NCI-H146 treated with DMSO at 0.1 percent for 48 hours (cell line): ENCODE measurements around the gene SBF2.
"Not testable (repeated sequence)": the region's sequence is repeated elsewhere in the genome, so short reads cannot be mapped to it uniquely, and the experiment has no call there.

Source experiments
- DNase-seq: peaks from one replicate; lab custom pipeline; 2025; ENCODE audit not compliant: unreplicated experiment; lab: John Stamatoyannopoulos, UW

Gene SBF2

DNA sequence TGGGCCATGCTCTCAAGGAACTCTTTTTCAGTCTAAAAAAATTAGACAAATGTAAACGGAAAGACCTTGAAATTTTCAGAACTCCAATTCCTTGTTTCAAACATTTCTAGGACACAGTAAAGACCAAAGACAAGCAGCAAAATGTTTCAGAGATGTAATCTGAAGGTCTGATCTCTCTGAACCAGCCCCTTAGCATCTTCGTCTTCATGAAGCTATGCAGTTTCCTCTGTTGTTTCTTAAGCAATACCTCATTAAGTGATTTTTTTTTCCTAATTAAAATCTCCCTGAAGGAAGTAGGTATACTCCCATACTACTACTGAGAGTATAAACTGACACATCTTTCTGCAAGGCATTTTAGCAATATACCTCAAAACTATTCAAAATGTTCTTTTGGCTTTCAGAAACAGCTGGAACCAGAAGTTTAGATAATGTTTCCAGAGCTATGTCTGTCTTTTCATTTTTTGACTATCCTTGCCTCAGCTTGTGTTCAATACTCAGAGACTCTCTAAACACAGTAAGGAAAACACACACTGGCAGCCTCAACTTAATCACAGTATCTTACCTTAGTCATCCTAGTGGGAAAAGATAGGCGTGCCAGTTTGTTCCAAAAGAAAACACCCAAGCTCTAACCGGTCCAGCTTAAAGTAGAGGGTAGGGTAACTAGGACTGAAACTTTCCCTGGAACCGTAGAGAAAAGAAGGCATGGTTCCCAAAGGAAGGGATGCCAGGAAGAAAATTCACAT is 25.1 kb downstream of the SBF2 start:
- no peak for DNase-seq

DNA sequence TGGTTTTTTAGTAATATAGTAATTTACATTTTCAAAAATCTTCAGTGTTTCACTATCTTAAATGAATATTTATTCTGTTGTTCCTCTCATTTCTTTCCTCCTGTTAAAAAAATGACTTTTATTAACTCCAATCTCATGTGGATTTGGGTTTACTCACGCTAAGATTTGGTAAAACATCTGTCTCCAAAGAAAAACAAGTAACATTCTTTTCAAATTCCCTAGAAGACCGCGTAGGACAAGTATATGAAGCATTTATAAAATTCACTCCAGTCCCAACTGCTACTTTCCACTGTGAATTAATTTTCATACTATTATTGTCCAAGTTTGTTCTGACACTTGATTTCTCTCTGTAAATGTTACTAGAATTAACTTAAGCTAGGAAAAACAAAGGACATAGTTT is 26.2 kb downstream of the SBF2 start:
- no peak for DNase-seq

DNA sequence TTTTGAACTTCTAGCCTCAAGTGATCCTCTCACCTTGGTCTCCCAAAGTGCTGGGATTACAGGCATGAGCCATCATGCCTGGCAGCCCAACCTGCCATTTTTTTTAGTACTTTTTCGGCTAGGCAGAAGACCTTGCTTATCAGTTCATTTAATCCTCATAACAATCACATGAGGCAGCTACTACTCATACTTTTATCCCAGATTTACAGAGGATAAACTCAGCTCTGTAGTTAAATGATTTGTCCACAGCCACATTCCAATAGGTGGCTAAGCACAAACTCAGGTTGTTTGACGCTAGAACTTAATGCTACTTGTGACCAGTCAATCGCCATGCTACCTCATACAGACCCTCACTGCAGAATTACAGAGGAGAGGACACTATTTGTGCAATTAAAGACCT is 28.1 kb downstream of the SBF2 start:
- DNase-seq, result no peak

DNA sequence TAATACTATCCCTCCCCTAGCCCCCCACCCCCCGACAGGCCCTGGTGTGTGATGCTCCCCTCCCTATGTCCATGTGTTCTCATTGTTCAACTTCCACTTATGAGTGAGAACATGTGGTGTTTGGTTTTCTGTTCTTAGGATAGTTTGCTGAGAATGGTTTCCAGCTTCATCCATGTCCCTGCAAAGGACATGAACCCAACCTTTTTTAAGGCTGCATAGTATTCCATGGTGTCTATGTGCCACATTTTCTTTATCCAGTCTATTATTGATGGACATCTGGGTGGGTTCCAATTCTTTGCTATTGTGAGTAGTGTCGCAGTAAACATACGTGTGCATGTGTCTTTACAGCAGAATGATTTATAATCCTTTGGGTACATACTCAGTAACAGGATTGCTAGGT is 29.3 kb downstream of the SBF2 start:
- not testable (repeated sequence) for DNase-seq

DNA sequence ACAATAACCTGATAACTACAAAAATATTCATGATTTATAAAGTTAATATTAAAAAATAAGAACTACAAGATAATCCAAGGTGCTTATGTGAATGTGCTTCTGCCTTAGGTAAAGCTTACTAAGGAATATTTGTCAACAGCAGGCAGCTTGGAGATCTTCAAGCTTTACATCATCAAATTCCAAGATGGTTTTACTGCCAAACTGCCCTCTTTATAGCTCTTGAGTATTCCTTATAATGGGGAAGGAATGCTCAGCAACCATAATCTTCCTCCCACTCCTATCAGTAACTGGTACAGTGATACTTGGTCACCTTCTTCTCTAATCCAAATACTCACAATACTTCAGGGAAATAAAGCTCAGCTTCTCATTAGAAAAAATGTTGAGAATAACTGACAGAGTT is 30.1 kb downstream of the SBF2 start:
- DNase-seq, result no peak

DNA sequence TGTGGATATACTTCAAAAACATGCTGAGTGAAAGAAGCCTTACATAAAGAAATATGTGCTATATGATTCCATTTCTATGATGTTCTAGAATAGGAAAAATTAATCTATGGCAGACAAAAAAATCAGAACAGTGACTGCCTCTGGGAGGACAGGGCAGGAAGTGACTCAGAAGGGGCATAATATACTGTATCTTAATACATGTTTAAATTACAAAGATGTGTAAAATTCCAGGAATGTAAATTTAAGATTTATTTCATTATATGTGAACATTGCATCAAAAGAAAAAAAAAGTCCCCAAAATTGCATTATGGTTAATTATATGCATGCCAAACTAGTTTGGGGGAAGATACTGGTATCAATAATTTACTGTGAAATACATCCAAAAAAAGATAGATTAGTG is 32.2 kb downstream of the SBF2 start:
- no peak for DNase-seq

DNA sequence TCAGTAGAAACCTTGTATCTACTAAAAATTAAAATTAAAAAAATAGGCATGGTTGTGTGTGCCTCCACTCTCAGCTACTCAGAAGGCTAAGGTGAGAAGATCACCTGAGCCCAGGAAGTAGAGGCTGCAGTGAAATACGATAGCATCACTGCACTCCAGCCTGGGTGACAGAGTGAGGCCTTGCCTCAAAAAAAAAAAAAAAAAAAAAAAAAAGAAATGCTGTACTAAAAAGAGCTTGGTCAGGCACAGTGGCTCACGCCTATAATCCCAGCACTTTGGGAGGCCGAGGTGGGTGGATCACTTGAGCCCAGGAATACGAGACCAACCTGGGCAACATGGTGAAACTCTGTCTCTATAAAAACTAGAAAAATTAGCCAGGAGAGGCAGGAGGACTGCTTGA is 36.5 kb downstream of the SBF2 start:
- no peak for DNase-seq

DNA sequence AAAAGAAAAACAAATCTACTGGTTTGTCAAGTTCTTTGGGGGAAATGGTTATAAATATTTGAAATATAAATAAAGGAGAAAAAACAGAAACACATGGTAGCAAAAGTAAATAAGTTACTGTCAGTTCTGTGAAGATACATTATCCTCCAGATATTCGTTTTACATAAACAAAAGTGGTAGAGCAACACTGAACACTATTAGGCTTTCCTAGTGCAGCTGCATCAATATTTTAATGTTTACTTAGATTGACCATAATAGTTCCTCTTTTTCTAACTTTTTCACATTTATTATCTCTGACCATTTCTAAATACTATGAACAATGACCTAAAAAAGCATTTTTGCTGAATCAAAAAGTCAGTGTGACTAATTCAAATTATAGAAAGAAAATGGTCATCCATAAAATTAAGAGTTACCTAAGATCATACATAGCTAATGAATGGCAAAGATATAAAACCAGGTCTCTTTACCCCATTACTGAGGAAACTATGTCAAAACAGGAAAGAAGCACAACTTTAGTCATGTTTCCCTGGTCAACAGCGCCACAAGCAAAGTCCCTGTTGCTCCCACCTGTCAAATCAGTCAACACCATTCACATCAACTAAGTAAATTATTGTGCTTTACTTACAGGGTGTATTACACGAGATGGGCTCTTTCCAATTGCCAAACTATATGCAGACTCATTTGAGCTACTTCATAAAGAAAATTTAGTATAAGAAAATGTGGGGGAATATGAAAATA is 38.5 kb downstream of the SBF2 start:
- DNase-seq, result peak; percentile 38

DNA sequence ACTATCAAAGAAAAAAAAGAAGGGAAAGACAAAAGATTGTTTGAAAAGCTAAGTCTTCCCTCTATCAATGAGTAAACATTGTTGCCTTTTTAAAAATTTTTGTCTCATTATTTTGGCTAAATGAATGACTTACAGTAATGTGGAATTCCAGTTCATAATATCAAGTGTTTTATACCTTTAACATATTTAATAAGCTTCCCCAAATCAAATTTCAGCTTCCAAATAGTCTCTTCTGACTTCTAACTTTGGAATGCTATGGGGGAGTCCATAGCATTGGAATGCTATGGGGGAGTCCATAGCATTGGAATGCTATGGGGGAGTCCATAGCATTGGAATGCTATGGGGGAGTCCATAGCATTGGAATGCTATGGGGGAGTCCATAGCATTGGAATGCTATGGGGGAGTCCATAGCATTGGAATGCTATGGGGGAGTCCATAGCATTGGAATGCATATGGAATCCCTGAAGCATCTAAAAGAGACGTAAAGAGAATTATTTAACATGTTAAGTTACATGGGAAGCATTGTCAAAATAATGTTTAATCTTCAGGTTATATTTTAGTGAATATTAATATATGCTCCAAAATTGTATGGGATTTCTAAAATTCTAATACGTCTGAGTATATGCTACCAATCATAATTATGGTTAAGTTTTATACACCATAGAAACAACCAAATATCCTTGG is 44.4 kb downstream of the SBF2 start:
- not testable (repeated sequence) for DNase-seq

DNA sequence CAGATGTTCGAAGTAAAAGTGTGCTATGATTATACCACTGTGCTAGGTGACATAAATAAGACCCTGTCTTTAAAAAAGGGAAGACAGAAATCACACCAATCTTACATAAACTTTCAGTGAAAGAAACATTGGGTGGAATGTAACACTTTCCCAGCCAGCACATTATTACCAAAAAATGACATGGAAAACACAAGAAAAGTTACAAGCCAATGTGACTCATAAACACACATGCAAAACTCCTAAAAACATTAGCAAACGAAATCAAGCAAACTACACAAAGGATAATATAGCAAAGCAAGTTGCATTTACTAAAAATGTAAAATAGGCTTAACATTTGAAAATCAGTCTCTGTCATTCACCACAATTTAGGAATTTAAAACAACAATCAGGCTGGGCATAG is 47.0 kb downstream of the SBF2 start:
- DNase-seq, result no peak

DNA sequence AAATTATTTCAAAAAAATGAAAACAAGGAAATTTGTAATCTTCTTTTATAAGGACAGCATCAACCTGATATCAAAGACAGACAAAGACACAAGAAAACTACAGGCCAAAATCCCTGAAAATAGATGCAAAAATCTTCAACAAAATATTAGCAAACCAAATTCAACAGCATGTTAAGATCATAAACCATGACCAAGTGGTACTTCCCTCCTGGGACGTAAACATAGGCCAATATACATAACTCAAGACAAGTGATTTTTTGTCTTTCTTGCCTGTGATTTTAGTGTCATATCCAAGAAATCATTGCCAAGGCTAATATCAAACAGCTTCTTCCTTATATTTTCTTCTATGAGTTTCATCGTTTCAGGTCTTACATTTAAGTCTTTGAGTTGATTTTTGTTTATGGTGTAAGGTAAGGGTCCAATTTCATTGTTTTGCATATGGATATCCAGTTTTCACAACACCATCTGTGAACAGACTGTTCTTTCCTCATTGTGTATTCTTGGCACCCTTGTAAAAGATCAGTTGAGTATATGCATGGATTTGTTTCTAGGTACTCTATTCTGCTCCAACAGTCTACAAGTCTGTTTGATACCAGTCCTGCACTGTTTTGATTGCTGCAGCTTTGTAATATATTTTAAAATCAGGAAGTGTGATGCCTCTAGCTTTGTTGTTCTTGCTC is 50.0 kb downstream of the SBF2 start:
- DNase-seq, result no peak

DNA sequence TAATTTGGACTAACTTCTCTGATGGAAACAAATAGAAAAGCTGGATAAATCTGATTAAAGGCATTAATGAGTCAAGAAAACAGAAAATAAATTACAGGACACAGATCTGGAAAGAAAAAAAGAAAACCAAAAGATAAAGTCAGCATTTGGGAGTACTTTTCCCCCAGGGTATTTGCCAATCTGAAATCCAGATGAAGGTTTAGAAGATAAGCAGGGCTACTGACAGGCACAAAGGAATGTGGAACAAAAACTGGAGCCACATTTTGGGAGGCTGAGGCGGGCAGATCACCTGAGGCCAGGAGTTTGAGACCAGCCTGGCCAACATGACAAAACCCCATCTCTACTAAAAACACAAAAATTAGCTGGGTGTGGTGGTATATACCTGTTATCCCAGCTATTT is 57.2 kb downstream of the SBF2 start:
- DNase-seq, result no peak

DNA sequence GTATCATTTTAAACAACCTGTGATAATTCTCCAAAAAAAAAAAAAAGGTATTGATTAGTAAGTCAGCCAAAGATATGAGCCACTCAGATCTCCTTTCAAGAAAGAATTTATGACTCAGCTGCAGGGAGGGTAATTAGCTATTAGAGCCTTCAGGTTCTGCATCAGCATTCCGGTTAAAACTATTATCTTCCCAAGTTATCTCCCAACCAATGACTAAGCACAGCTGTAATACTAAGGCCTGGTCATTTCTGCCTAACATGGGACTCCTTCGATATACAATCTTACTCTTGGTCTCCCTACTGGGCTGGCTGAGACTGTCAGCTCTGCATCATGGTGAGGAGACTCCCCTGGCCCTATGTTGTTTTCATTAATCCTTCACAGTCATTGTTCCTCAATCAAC is 60.4 kb downstream of the SBF2 start:
- no peak for DNase-seq

DNA sequence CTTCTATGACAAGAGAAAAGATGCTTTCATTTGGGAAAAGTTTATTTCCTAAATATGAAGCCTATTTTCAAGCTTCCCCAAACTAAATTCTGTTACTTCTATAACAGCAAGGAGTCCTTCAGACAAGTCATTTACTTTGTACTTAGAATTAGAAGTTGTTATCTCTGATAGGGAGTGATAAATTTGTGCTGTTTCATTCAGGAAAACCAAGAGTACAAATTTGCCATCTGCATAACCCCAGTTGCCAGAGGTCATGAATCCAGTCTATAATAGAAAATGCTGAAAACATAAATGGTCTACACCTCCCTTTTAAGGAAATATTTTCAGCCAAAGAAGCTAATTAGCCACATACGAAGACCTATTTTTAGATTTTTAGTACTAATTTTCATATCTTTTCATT is 61.3 kb downstream of the SBF2 start:
- no peak for DNase-seq

DNA sequence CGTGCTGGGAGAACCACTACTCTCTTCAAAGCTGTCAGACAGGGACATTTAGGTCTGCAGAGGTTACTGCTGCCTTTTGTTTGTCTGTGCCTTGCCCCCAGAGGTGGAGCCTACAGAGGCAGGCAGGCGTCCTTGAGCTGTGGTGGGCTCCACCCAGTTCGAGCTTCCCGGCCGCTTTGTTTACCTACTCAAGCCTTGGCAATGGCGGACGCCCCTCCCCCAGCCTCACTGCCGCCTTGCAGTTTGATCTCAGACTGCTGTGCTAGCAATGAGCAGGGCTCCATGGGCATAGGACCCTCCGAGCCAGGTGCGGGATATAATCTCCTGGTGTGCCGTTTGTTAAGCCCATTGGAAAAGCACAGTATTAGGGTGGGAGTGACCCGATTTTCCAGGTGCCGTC is 62.2 kb downstream of the SBF2 start:
- not testable (repeated sequence) for DNase-seq

DNA sequence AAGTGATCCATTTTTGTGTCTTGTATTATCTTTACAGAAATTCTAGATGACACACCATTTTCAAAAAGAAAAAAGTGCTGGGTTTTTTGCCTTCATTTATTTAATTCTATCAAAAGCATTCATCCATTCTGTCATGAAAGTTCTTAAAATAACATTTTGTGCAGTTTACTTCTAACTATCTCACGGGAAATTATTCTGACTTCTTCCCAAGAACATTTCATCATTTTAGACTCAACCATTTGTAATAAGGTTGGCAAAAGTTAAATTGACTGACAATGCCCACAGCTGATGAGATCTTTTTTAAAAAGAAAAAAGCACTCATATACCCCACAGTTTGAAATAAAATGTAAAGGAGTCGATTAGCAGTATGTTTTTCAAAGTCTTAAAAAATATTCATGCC is 68.5 kb downstream of the SBF2 start:
- DNase-seq, result no peak

DNA sequence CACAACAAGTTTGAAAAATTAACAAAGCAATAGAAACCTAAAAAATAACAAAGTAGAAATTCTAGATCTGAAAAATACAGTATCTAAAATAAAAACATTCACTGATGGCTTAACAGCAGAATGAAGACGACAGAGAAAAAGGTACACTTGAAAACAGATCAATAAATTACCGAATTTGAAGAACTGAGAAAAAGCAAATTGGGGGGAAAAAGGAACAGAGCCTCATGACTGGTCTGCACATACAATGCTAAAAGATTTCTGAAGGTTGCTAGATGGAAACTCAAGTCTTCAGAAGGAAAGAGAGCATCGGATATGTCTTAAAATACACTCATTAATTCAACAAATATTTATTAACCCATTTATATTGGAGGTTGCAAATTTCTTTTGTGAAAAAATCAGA is 71.6 kb downstream of the SBF2 start:
- no peak for DNase-seq

DNA sequence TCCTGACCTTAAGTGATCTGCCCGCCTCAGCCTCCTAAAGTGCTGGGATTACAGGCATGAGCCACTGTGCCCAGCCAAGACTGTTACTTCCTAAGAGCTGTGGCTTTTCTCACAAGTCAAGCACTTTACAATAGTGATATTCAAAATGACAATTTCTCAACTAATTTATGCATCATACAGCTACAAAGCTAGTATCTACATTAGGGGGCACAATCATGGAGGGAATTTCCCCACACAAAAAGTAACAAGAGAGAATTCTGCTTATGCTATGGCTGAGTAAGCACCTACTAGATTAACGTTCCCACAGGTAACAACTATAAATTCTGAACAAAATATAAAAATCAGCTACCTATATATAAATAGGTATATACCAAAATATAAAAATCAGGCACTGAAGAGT is 72.7 kb downstream of the SBF2 start:
- no peak for DNase-seq

DNA sequence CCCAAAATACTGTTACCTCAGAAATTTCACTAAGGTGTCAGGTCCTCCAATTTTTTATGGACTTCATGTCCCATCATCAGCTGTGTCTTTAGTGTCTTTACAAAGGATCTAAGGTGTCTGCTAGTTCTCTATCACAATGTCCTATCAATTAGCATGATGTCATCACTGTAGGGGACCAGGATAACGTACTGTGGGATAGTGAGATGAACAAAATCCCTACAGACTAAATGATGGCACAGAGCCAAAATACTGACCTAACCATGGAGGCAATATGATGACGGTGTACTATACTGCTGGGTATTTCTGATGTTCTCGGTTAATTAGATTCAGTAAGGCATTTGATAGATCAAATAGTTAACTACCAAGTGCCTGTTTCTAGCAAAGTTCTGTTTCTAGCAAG is 82.5 kb downstream of the SBF2 start:
- no peak for DNase-seq

DNA sequence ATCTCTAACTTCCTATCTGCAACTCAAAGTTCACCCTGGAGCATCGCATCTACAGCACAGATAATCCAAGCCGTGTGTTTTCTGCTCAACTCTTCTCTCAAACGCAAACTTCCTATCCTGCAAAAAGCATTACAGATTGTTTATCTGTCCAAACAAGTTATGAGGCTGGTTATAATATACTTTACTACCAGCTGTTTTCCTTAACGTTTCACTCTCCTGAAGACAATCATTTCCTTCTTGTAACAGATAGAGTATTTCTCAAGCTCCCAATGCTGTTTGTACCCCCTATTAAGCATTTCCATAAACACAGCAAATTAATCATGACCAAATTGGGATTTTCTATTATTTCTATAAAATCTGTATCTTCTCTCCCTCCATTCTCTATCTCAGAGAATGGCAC is 84.7 kb downstream of the SBF2 start:
- DNase-seq, result no peak

DNA sequence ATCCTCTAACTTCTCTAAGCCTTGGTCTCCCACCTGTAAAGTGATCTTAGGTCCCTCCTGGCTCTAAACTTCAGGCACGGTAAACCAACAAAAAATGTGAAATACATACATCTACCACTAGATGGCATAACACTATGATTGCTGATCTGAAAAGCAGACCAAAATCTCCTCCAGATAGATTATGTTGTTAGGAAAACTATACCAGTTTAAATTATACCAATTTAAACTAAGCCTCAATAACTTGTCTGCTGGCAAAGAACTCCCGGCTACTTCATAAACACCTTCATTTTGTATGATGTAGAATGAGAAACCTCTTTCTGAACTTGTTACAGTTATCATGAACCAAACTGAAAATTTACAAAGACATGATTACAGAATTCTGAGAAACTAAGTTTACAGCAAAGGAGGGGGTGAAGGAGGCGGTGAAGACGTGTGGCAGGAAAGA is 85.9 kb downstream of the SBF2 start:
- peak; percentile 10 for DNase-seq

DNA sequence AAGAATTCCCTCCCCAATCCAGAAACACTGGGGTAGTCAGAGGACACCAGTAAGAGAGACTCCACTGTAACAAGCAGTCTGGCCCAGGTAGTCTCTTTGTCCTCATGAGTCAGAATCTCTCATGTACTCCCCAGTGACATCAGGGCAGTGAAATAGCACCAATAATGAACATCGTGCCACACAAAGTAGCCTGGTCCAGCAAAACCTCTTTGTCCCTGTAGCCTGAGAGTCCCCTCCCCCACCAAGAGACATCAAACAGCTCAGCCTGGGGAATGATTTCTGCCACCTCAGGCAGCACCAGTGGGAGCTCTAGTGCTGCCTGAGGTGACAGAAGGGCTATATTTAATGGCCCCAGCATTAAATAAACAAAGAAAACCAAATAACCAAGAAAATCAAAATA is 88.1 kb downstream of the SBF2 start:
- peak; percentile 19 for DNase-seq
